HepG2 (cell line): Measurements from ENCODE around the gene RAD23A. TPM values are rescaled to one million over a fixed set of nuclear protein-coding genes. Genes with fewer than 3 reads are reported as not detected.
A peak's percentile ranks its signal among the peaks of the same experiment; 100 is the strongest.

ENCODE experiments used
- BORCS8-MEF2B ChIP-seq: sonication (generic); formaldehyde crosslinking; IDR thresholded peaks from 2 replicates; pipeline ENCODE4 v1.8.0; 2022; ENCODE audit warnings: mild to moderate bottlenecking, missing genetic modification reagents
- DPF2 ChIP-seq: sonication (generic); formaldehyde crosslinking; IDR thresholded peaks from 2 replicates; pipeline ENCODE4 v1.4.0; 2020; ENCODE audit warnings: mild to moderate bottlenecking, low read depth, missing genetic modification reagents, borderline replicate concordance
- HBP1 ChIP-seq: IDR thresholded peaks from 2 replicates; pipeline ENCODE4 v1.6.1; 2016; ENCODE audit warnings: low read depth, control low read depth
- HMGA1 ChIP-seq: sonication (generic); formaldehyde crosslinking; conservative IDR thresholded peaks from 2 replicates; pipeline ENCODE4 v1.4.0; 2020; ENCODE audit warnings: missing genetic modification reagents
- PHF21A ChIP-seq: sonication (generic); formaldehyde crosslinking; IDR thresholded peaks from 2 replicates; pipeline ENCODE4 v1.5.0; 2020; ENCODE audit warnings: mild to moderate bottlenecking, missing genetic modification reagents
- SKI ChIP-seq: fragments of 450-650 bp; IDR thresholded peaks from one replicate; pipeline ENCODE4 v1.6.1; 2018; ENCODE audit warnings: mild to moderate bottlenecking; ENCODE audit not compliant: partially characterized antibody
- U2AF2 ChIP-seq: fragments of 200-400 bp; formaldehyde crosslinking; IDR thresholded peaks from 2 replicates; pipeline ENCODE4 v1.6.1; 2017; ENCODE audit warnings: low read depth, mild to moderate bottlenecking, low read length
- YEATS2 ChIP-seq: sonication (generic); formaldehyde crosslinking; IDR thresholded peaks from 2 replicates; pipeline ENCODE4 v1.4.0; 2020; ENCODE audit warnings: missing genetic modification reagents, borderline replicate concordance
- ZBTB42 ChIP-seq: sonication (generic); formaldehyde crosslinking; IDR thresholded peaks from 2 replicates; pipeline ENCODE4 v1.5.0; 2020; ENCODE audit warnings: mild to moderate bottlenecking, missing genetic modification reagents
- ZBTB7A ChIP-seq: sonication (generic); formaldehyde crosslinking; IDR thresholded peaks from 2 replicates; pipeline ENCODE4 v1.8.0; 2022; ENCODE audit warnings: mild to moderate bottlenecking, missing genetic modification reagents
- ZBTB7B ChIP-seq: sonication (generic); formaldehyde crosslinking; IDR thresholded peaks from 2 replicates; pipeline ENCODE4 v1.4.0; 2020; ENCODE audit warnings: missing genetic modification reagents
- ZNF260 ChIP-seq: sonication (generic); formaldehyde crosslinking; IDR thresholded peaks from 2 replicates; pipeline ENCODE4 v1.4.0; 2020; ENCODE audit warnings: missing genetic modification reagents, low read depth, mild to moderate bottlenecking, borderline replicate concordance
- ZNF317 ChIP-seq: sonication (generic); formaldehyde crosslinking; IDR thresholded peaks from 2 replicates; pipeline ENCODE4 v1.5.0; 2020; ENCODE audit warnings: mild to moderate bottlenecking, missing genetic modification reagents
- ZNF335 ChIP-seq: sonication (generic); formaldehyde crosslinking; IDR thresholded peaks from 2 replicates; pipeline ENCODE4 v1.4.0; 2020; ENCODE audit warnings: missing genetic modification reagents
- ZNF354B ChIP-seq: sonication (generic); formaldehyde crosslinking; IDR thresholded peaks from 2 replicates; pipeline ENCODE4 v1.8.0; 2022; ENCODE audit warnings: mild to moderate bottlenecking, missing genetic modification reagents
- ZNF367 ChIP-seq: sonication (generic); formaldehyde crosslinking; IDR thresholded peaks from 2 replicates; pipeline ENCODE4 v1.4.0; 2020; ENCODE audit warnings: missing genetic modification reagents, borderline replicate concordance
- ZNF501 ChIP-seq: sonication (generic); formaldehyde crosslinking; IDR thresholded peaks from 2 replicates; pipeline ENCODE4 v1.5.1; 2020; ENCODE audit warnings: mild to moderate bottlenecking, moderate library complexity, missing genetic modification reagents
- ZNF558 ChIP-seq: sonication (generic); formaldehyde crosslinking; IDR thresholded peaks from 2 replicates; pipeline ENCODE4 v1.9.0; 2022; ENCODE audit warnings: mild to moderate bottlenecking, missing genetic modification reagents, borderline replicate concordance
- ZNF639 ChIP-seq: conservative IDR thresholded peaks from 2 replicates; pipeline ENCODE4 v1.6.1; 2018; ENCODE audit warnings: missing genetic modification reagents
- ZNF674 ChIP-seq: sonication (generic); formaldehyde crosslinking; IDR thresholded peaks from 2 replicates; pipeline ENCODE4 v1.5.0; 2020; ENCODE audit warnings: low read depth, mild to moderate bottlenecking, missing genetic modification reagents
- ZNF75D ChIP-seq: sonication (generic); formaldehyde crosslinking; IDR thresholded peaks from 2 replicates; pipeline ENCODE4 v1.8.1; 2023; ENCODE audit warnings: missing genetic modification reagents, mild to moderate bottlenecking, borderline replicate concordance
- ZNF772 ChIP-seq: sonication (generic); formaldehyde crosslinking; IDR thresholded peaks from 2 replicates; pipeline ENCODE4 v1.5.0; 2020; ENCODE audit warnings: mild to moderate bottlenecking, missing genetic modification reagents
- ZNF788 ChIP-seq: sonication (generic); formaldehyde crosslinking; IDR thresholded peaks from 2 replicates; pipeline ENCODE4 v1.5.0; 2020; ENCODE audit warnings: mild to moderate bottlenecking, missing genetic modification reagents, borderline replicate concordance
- ZNF841 ChIP-seq: sonication (generic); formaldehyde crosslinking; IDR thresholded peaks from 2 replicates; pipeline ENCODE4 v1.8.1; 2023; ENCODE audit warnings: missing genetic modification reagents, borderline replicate concordance
- ZNF883 ChIP-seq: sonication (generic); formaldehyde crosslinking; IDR thresholded peaks from 2 replicates; pipeline ENCODE4 v1.5.1; 2020; ENCODE audit warnings: mild to moderate bottlenecking, missing genetic modification reagents; ENCODE audit errors: not compliant biosample characterization
- ZSCAN20 ChIP-seq: sonication (generic); formaldehyde crosslinking; IDR thresholded peaks from 2 replicates; pipeline ENCODE4 v1.4.0; 2020; ENCODE audit warnings: missing genetic modification reagents, mild to moderate bottlenecking, borderline replicate concordance
- polyA plus RNA-seq, 8 experiments: library from polyadenylated mRNA; depleted of rRNA in 3 of 8; stranded (reverse) in 7 of 8; unstranded in 1 of 8; fragments of >200 nt; fragmentation: Illumina TruSeq in 4 of 8; extraction: Trizol in 4 of 8; gene quantifications; 2 replicates each; pipeline versions ENCODE4 v1.2.1 to v1.2.3, GENCODE V29; 2011 to 2016; ENCODE audit warnings: low read depth in 4 of 8, missing spikeins in 1 of 8, mixed read lengths in 1 of 8; ENCODE audit not compliant: insufficient read depth in 1 of 8
- total RNA-seq, 5 experiments: library from RNA; depleted of rRNA; stranded (reverse); fragments of >200 nt; fragmentation: Illumina TruSeq; extraction: Trizol; gene quantifications; 2 replicates each; pipeline ENCODE4 v1.2.3, GENCODE V29; 2016; ENCODE audit warnings: low read depth in 1 of 5

Gene RAD23A
- total and polyA plus RNA-seq, 2 of the 13 experiments (the other 11 are each of a cell fraction or from before 2014, with no cell fraction given) = 42.5 to 54.2 TPM

GRCh38 chr19:12937927-12938778 is 7.5 kb upstream of the RAD23A start, which contains the start of gene CALR (continued):
- TF ChIP-seq ZNF335 (CRISPR knock-in tag) = peak; percentile 90
- TF ChIP-seq ZBTB7A (CRISPR knock-in tag) = 0 out of 2 replicates have a peak, but pooled peaks have one; percentile 66
- 0 out of 2 replicates have a peak, but pooled peaks have one; percentile 40 for TF ChIP-seq HBP1
- no peak for TF ChIP-seq ZNF639 (CRISPR knock-in tag)
- 0 out of 2 replicates have a peak, but pooled peaks have one; percentile 71 for TF ChIP-seq ZNF75D (CRISPR knock-in tag)
- no peak for TF ChIP-seq U2AF2
- TF ChIP-seq BORCS8-MEF2B (CRISPR knock-in tag) = no peak; the same call in 1 of the 2 replicates
- peak; percentile 66; the same call in 1 of the 2 replicates for TF ChIP-seq ZNF558 (CRISPR knock-in tag)
- TF ChIP-seq ZNF354B (CRISPR knock-in tag) = no peak
- TF ChIP-seq ZBTB42 = no peak
- no peak for TF ChIP-seq ZSCAN20 (CRISPR knock-in tag)
- TF ChIP-seq ZNF674 = 0 out of 2 replicates have a peak, but pooled peaks have one; percentile 79
- peak; percentile 41; the same call in 1 of the 2 replicates for TF ChIP-seq PHF21A (CRISPR knock-in tag)
- TF ChIP-seq HMGA1 = no peak
- TF ChIP-seq SKI = no peak
- peak; percentile 19 for TF ChIP-seq ZNF883
- TF ChIP-seq ZNF772 = no peak; the same call in 1 of the 2 replicates
- peak; percentile 86; the same call in 1 of the 2 replicates for TF ChIP-seq ZNF367
- no peak; the same call in 1 of the 2 replicates for TF ChIP-seq ZNF317
- TF ChIP-seq ZNF788 = peak; percentile 36; the same call in 1 of the 2 replicates
- no peak for TF ChIP-seq DPF2
- TF ChIP-seq ZNF260 (CRISPR knock-in tag) = no peak
- TF ChIP-seq ZNF841 (CRISPR knock-in tag) = no peak
- no peak for TF ChIP-seq ZNF501 (CRISPR knock-in tag)
- TF ChIP-seq YEATS2 (CRISPR knock-in tag) = peak; percentile 84
- TF ChIP-seq ZBTB7B (CRISPR knock-in tag) = peak; percentile 30; the same call in 1 of the 2 replicates
